Measurements from ENCODE around the gene EIF4A3. TPM values are rescaled to one million over a fixed set of nuclear protein-coding genes. Genes with fewer than 3 reads are reported as not detected.

The EIF4A3 gene
- total and polyA plus RNA-seq, 9 of the 15 experiments (the other 6 are each of a cell fraction or from before 2014, with no cell fraction given), result 62.7 to 171 (median 127) TPM

DNA sequence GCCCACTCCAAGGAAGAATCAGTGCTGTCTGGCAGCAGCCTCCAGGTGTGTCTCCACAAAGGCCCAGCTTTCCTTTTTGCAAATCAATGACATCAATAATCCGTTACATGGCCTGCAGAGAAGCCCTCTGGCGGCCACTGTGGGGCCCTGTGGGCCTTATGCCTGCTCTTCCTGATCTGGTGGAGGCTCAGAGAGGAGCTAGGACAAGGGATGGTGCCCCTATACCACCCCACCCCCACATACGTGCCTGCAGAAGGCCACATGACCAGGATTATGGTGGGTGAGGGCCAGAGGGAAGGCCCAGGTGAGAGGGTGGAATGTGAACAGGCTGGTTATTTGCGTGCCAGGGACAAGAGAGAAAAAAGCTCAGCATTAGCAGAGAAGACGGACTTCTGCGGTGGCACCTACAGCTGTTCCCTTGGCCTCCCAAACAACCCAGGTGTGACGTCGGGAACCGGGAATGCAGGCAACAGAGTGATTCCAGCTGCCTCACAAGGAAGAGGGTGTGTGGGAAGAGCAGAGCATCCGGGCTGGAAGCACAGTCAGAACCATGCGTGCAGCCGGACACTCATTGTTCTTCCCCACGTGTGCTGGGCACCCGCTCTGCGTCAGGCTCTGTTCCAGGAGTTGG lies 22.5 kb downstream of the EIF4A3 start:
- WGBS (ENCODE audit: insufficient coverage, low coverage, missing lambda C conversion rate), result 29% methylated on average over 15 of the region's 15 CpGs
- POLR2A ChIA-PET, result interaction anchor here (0.6 to 2.0 kb wide), 5 partner anchors 9 to 1287 kb away, joined by 3 to 24 read pairs (median 3); no protein-coding TSS in a partner anchor
- BruUV-seq (replicated peaks), result no TSS peak
- TF ChIP-seq PML (IDR thresholded peaks at IDR 0.05; ENCODE audit: low read length), result no peak
- TF ChIP-seq SIRT6 (IDR thresholded peaks at IDR 0.05; ENCODE audit: low read depth, low read length), result no peak
- 0 out of 2 replicates have a peak, but pooled peaks have one; percentile 24 for TF ChIP-seq JUND (IDR thresholded peaks at IDR 0.05; ENCODE audit: borderline replicate concordance, low read depth, low read length)
- no peak for TF ChIP-seq JUND (tag; IDR thresholded peaks at IDR 0.05; ENCODE audit: borderline replicate concordance, low read depth, low read length)
- no peak for TF ChIP-seq HDAC2 (IDR thresholded peaks at IDR 0.05)
- TF ChIP-seq ZNF512 (tag; IDR thresholded peaks at IDR 0.05), result no peak
- TF ChIP-seq ZBTB1 (CRISPR knock-in tag; IDR thresholded peaks at IDR 0.05; ENCODE audit: borderline replicate concordance, low read depth), result no peak
- no peak for TF ChIP-seq E4F1 (CRISPR knock-in tag; IDR thresholded peaks at IDR 0.05; ENCODE audit: borderline replicate concordance)
- peak; percentile 75 for TF ChIP-seq CTCFL (IDR thresholded peaks at IDR 0.05; ENCODE audit: borderline replicate concordance, insufficient read depth, low read depth, low read length, poor library complexity, severe bottlenecking)
- peak in 1 of 2 experiments; percentile 50; a peak in 2 of 4 replicates for TF ChIP-seq RAD21 (CRISPR knock-in tag; conservative IDR thresholded peaks at IDR 0.05 in 1 of 2, IDR thresholded peaks at IDR 0.05 in 1 of 2)
- TF ChIP-seq ZBTB17 (CRISPR knock-in tag; IDR thresholded peaks at IDR 0.05), result peak; percentile 66; the same call in 1 of the 2 replicates
- no peak for TF ChIP-seq MBD1 (CRISPR knock-in tag; IDR thresholded peaks at IDR 0.05)
- no peak for TF ChIP-seq SLC30A9 (CRISPR knock-in tag; IDR thresholded peaks at IDR 0.05)

More for the DNA sequence above, 22.5 kb downstream of the EIF4A3 start:
- in situ Hi-C loops (cut with MboI), result no loop called here
- Histone ChIP-seq H2AFZ (ENCODE audit: low read depth, low read length) (no peak overlapping the region), H3K9ac (ENCODE audit: insufficient read depth in 1 of 2, low read depth in 2 of 2, low read length in 2 of 2) (no peak overlapping the region), H3K4me3 (no peak overlapping the region), H3K79me2 (ENCODE audit: control insufficient read depth, insufficient read depth, low read length) (no peaks in the 10 kb centered on the region), H3K9me1 (ENCODE audit: control insufficient read depth, insufficient read depth, low read length) (no peaks in the 10 kb centered on the region), H3K36me3 (ENCODE audit: control insufficient read depth, insufficient read depth, low read length) (no peaks in the 10 kb centered on the region), H4K20me1 (replicated peaks; ENCODE audit: control insufficient read depth, insufficient read depth, low read length) (no peaks in the 10 kb centered on the region), H3K27ac (ENCODE audit: extremely low read depth, low read depth, low read length) (no peak overlapping the region), H3K27me3 (ENCODE audit: control insufficient read depth in 2 of 2, insufficient read depth in 2 of 2, low read length in 2 of 2) (peaks cover 26 to 41% of the 10 kb centered on the region in 2 experiments; a peak in 4 of 5 replicates), H3K4me1 (replicated peaks in 1 of 2; ENCODE audit: control insufficient read depth in 2 of 2, insufficient read depth in 2 of 2, low read length in 2 of 2) (peaks cover 0 to 11% of the 10 kb centered on the region in 2 experiments; a peak in 2 of 5 replicates), H3K9me3 (replicated peaks; ENCODE audit: control insufficient read depth, insufficient read depth, low read depth, low read length) (no peaks in the 10 kb centered on the region), H3K4me2 (ENCODE audit: insufficient read depth, low read length) (no peak overlapping the region)
- FAIRE-seq, result peak; percentile 35
- ATAC-seq, result peak; percentile 90
- intact Hi-C loops (cut with micrococcal nuclease), result loop anchor here (1.0 kb wide), 1 partner anchor 42 kb away; no protein-coding TSS in a partner anchor
- DNase-seq (ENCODE audit: extremely low read depth in 1 of 4, low spot score in 3 of 4), result peak in 1 of 4 experiments; percentile 35
- CTCF ChIA-PET (ENCODE audit: low intra/inter-chr PET ratio), result interaction anchor here (0.5 kb wide), 1 partner anchor 40 kb away, joined by 3 read pairs; no protein-coding TSS in a partner anchor
